ENCODE results near the gene DYRK4.
"Not testable (repeated sequence)": the region's sequence is repeated elsewhere in the genome, so short reads cannot be mapped to it uniquely, and the experiment has no call there.

The DYRK4 gene

GRCh38 chr12:4562034-4562657 is at the start of gene DYRK4:
Gene DYRK4, plus strand, starts transcription at chr12:4562208. Its CDS starts 38 bp downstream, at chr12:4562246.
- DNase-seq = peak; percentile 100

- DNase-seq = no peak
These were observed 43.8 kb upstream of the DYRK4 start for GRCh38 chr12:4518106-4518728.

GRCh38 chr12:4523443-4523842 is 38.6 kb upstream of the DYRK4 start:
- not testable (repeated sequence) for DNase-seq

- DNase-seq = peak; percentile 94
These were observed 35.0 kb upstream of the DYRK4 start for GRCh38 chr12:4526923-4527546.

- peak; percentile 64 for DNase-seq
These were observed 31.8 kb upstream of the DYRK4 start for GRCh38 chr12:4530160-4530559.

- DNase-seq = no peak
These were observed 30.9 kb upstream of the DYRK4 start for GRCh38 chr12:4530982-4531586.

- DNase-seq = no peak
These were observed 26.9 kb upstream of the DYRK4 start for GRCh38 chr12:4535092-4535491.

GRCh38 chr12:4535871-4536270 is 26.1 kb upstream of the DYRK4 start:
- no peak for DNase-seq

- DNase-seq = peak; percentile 100
These were observed 23.5 kb upstream of the DYRK4 start, which contains the start of gene RAD51AP1 for GRCh38 chr12:4538207-4539160. Gene RAD51AP1, plus strand, starts transcription at chr12:4538890. Its CDS starts 50 bp downstream, at chr12:4538940.

GRCh38 chr12:4539167-4539870 is 22.7 kb upstream of the DYRK4 start:
- DNase-seq = peak; percentile 93

- DNase-seq = no peak
These were observed 21.8 kb upstream of the DYRK4 start for GRCh38 chr12:4540170-4540569.

- DNase-seq = no peak
These were observed 21.4 kb upstream of the DYRK4 start for GRCh38 chr12:4540638-4541037.

GRCh38 chr12:4545195-4545594 is 16.8 kb upstream of the DYRK4 start:
- DNase-seq = no peak

GRCh38 chr12:4552191-4552590 is 9.8 kb upstream of the DYRK4 start:
- DNase-seq = no peak

GRCh38 chr12:4553943-4554342 is 8.1 kb upstream of the DYRK4 start:
- DNase-seq = no peak

GRCh38 chr12:4555804-4556203 is 6.2 kb upstream of the DYRK4 start:
- DNase-seq = no peak

- no peak for DNase-seq
These were observed 5.1 kb upstream of the DYRK4 start for GRCh38 chr12:4556735-4557530.

GRCh38 chr12:4557586-4557985 is 4.4 kb upstream of the DYRK4 start:
- DNase-seq = no peak

- DNase-seq = no peak
These were observed 3.8 kb upstream of the DYRK4 start for GRCh38 chr12:4558171-4558570.

- DNase-seq = no peak
These were observed 1.3 kb downstream of the DYRK4 start for GRCh38 chr12:4563336-4563735.

GRCh38 chr12:4564818-4565217 is 2.8 kb downstream of the DYRK4 start:
- no peak for DNase-seq
